ENCODE results near the gene STT3B. TPM values are rescaled to one million over a fixed set of nuclear protein-coding genes. Genes with fewer than 3 reads are reported as not detected.
A peak's percentile ranks its signal among the peaks of the same experiment; 100 is the strongest.
"Not testable (repeated sequence)": the region's sequence is repeated elsewhere in the genome, so short reads cannot be mapped to it uniquely, and the experiment has no call there.

Gene STT3B
- total and polyA plus RNA-seq, 3 experiments from 2014 or later, result 107 to 137 (median 116) TPM

GRCh38 chr3:31495971-31496665 lies 36.6 kb upstream of the STT3B start:
- no peaks in the 10 kb centered on the region for H3K36me3 ChIP-seq (ENCODE audit: insufficient read depth, low read length)
- no peaks in the 10 kb centered on the region for H3K27me3 ChIP-seq (ENCODE audit: insufficient read depth, low read length, poor library complexity, severe bottlenecking)
- Mint-ChIP-seq H3K9me3 (peaks cover 0 to 7% (median 5%) of the 10 kb centered on the region in 5 donors), H3K27me3 (no peaks in the 10 kb centered on the region), H3K36me3 (peaks cover 0 to 1% (median 1%) of the 10 kb centered on the region in 3 donors), H3K4me1 (no peaks in the 10 kb centered on the region), H3K27ac (no peak overlapping the region), H3K4me3 (no peak overlapping the region)
- no peak for DNase-seq
- CTCF ChIA-PET, result no interaction called here
- no peak overlapping the region for H3K4me3 ChIP-seq (ENCODE audit: low read length)
- no peak overlapping the region for H3K27ac ChIP-seq (ENCODE audit: low read depth, low read length)
- POLR2A ChIA-PET, result no interaction called here
- no peaks in the 10 kb centered on the region for H3K9me3 ChIP-seq (ENCODE audit: low read length)
- H3K4me1 ChIP-seq (ENCODE audit: insufficient read depth, low read length), result no peaks in the 10 kb centered on the region

GRCh38 chr3:31498791-31499190 lies 33.9 kb upstream of the STT3B start:
- H3K4me1 Mint-ChIP-seq, result peaks cover 15 to 19% (median 19%) of the 10 kb centered on the region in 3 donors
- Histone ChIP-seq H3K36me3 (ENCODE audit: insufficient read depth, low read length) (no peaks in the 10 kb centered on the region), H3K4me3 (ENCODE audit: low read length) (no peak overlapping the region), H3K27me3 (ENCODE audit: insufficient read depth, low read length, poor library complexity, severe bottlenecking) (no peaks in the 10 kb centered on the region), H3K9me3 (ENCODE audit: low read length) (no peaks in the 10 kb centered on the region), H3K4me1 (ENCODE audit: insufficient read depth, low read length) (peaks cover 5% of the 10 kb centered on the region), H3K27ac (ENCODE audit: low read depth, low read length) (no peak overlapping the region)
- no peaks in the 10 kb centered on the region for H3K27me3 Mint-ChIP-seq
- H3K36me3 Mint-ChIP-seq, result peaks cover 0 to 1% (median 0%) of the 10 kb centered on the region in 3 donors
- H3K9me3 Mint-ChIP-seq, result no peaks in the 10 kb centered on the region
- H3K4me3 Mint-ChIP-seq, result no peak overlapping the region
- POLR2A ChIA-PET, result interaction anchor here (0.6 kb wide), 1 partner anchor 445 kb away, joined by 10 read pairs; no protein-coding TSS in a partner anchor
- H3K27ac Mint-ChIP-seq, result no peak overlapping the region
- CTCF ChIA-PET, result no interaction called here
- DNase-seq, result no peak

GRCh38 chr3:31499281-31499680 lies 33.4 kb upstream of the STT3B start:
- H3K27ac Mint-ChIP-seq, result no peak overlapping the region
- DNase-seq, result no peak
- no peaks in the 10 kb centered on the region for H3K27me3 Mint-ChIP-seq
- no peak overlapping the region for H3K27ac ChIP-seq (ENCODE audit: low read depth, low read length)
- peaks cover 5% of the 10 kb centered on the region for H3K4me1 ChIP-seq (ENCODE audit: insufficient read depth, low read length)
- CTCF ChIA-PET, result no interaction called here
- no peaks in the 10 kb centered on the region for H3K9me3 Mint-ChIP-seq
- POLR2A ChIA-PET, result interaction anchor here (0.6 kb wide), 1 partner anchor 446 kb away, joined by 10 read pairs; no protein-coding TSS in a partner anchor
- H3K9me3 ChIP-seq (ENCODE audit: low read length), result no peaks in the 10 kb centered on the region
- H3K4me1 Mint-ChIP-seq, result peaks cover 15 to 24% (median 22%) of the 10 kb centered on the region in 3 donors
- no peaks in the 10 kb centered on the region for H3K27me3 ChIP-seq (ENCODE audit: insufficient read depth, low read length, poor library complexity, severe bottlenecking)
- no peaks in the 10 kb centered on the region for H3K36me3 ChIP-seq (ENCODE audit: insufficient read depth, low read length)
- no peak overlapping the region for H3K4me3 ChIP-seq (ENCODE audit: low read length)
- no peak overlapping the region for H3K4me3 Mint-ChIP-seq
- peaks cover 0 to 1% (median 0%) of the 10 kb centered on the region in 3 donors for H3K36me3 Mint-ChIP-seq

- Histone ChIP-seq H3K36me3 (ENCODE audit: insufficient read depth, low read length) (no peaks in the 10 kb centered on the region), H3K27ac (ENCODE audit: low read depth, low read length) (no peak overlapping the region), H3K9me3 (ENCODE audit: low read length) (no peaks in the 10 kb centered on the region), H3K27me3 (ENCODE audit: insufficient read depth, low read length, poor library complexity, severe bottlenecking) (no peaks in the 10 kb centered on the region), H3K4me3 (ENCODE audit: low read length) (no peak overlapping the region), H3K4me1 (ENCODE audit: insufficient read depth, low read length) (peaks cover 21% of the 10 kb centered on the region)
- Mint-ChIP-seq H3K36me3 (peaks cover 0 to 1% (median 0%) of the 10 kb centered on the region in 3 donors), H3K4me3 (peak overlapping the region; percentile 5 to 68 (median 42)), H3K4me1 (peaks cover 29 to 50% (median 50%) of the 10 kb centered on the region in 3 donors), H3K9me3 (no peaks in the 10 kb centered on the region), H3K27ac (peak overlapping the region in 4 of 8 donors; percentile 9 to 59 (median 36)), H3K27me3 (no peaks in the 10 kb centered on the region)
- DNase-seq, result peak in 2 of 5 donors; percentile 38 to 51
- ChIA-PET CTCF (interaction anchor here (0.7 to 1.2 kb wide), 2 partner anchors 28 to 30 kb away, joined by 4 to 6 read pairs; partner anchors contain the start of gene STT3B), POLR2A (interaction anchor here (2.1 kb wide), 1 partner anchor 29 kb away, joined by 9 read pairs; the partner anchor contains the start of gene STT3B)
Observed at GRCh38 chr3:31502803-31503221, 29.9 kb upstream of the STT3B start.

GRCh38 chr3:31503456-31503855 lies 29.3 kb upstream of the STT3B start:
- peaks cover 0 to 1% (median 0%) of the 10 kb centered on the region in 3 donors for H3K36me3 Mint-ChIP-seq
- DNase-seq, result no peak
- H3K9me3 ChIP-seq (ENCODE audit: low read length), result no peaks in the 10 kb centered on the region
- no peak overlapping the region for H3K27ac Mint-ChIP-seq
- CTCF ChIA-PET, result interaction anchor here (0.7 to 1.2 kb wide), 2 partner anchors 28 to 30 kb away, joined by 4 to 6 read pairs; partner anchors contain the start of gene STT3B
- POLR2A ChIA-PET, result interaction anchor here (2.1 kb wide), 1 partner anchor 28 kb away, joined by 9 read pairs; the partner anchor contains the start of gene STT3B
- H3K4me3 Mint-ChIP-seq, result peak overlapping the region in 1 of 7 donors; percentile 32
- H3K4me1 ChIP-seq (ENCODE audit: insufficient read depth, low read length), result peaks cover 27% of the 10 kb centered on the region
- H3K4me1 Mint-ChIP-seq, result peaks cover 33 to 57% (median 56%) of the 10 kb centered on the region in 3 donors
- H3K4me3 ChIP-seq (ENCODE audit: low read length), result no peak overlapping the region
- H3K27me3 ChIP-seq (ENCODE audit: insufficient read depth, low read length, poor library complexity, severe bottlenecking), result no peaks in the 10 kb centered on the region
- no peaks in the 10 kb centered on the region for H3K27me3 Mint-ChIP-seq
- H3K27ac ChIP-seq (ENCODE audit: low read depth, low read length), result no peak overlapping the region
- H3K9me3 Mint-ChIP-seq, result no peaks in the 10 kb centered on the region
- H3K36me3 ChIP-seq (ENCODE audit: insufficient read depth, low read length), result no peaks in the 10 kb centered on the region

- Histone ChIP-seq H3K9me3 (ENCODE audit: low read length) (no peaks in the 10 kb centered on the region), H3K27ac (ENCODE audit: low read depth, low read length) (no peak overlapping the region), H3K4me1 (ENCODE audit: insufficient read depth, low read length) (peaks cover 34% of the 10 kb centered on the region), H3K36me3 (ENCODE audit: insufficient read depth, low read length) (no peaks in the 10 kb centered on the region), H3K27me3 (ENCODE audit: insufficient read depth, low read length, poor library complexity, severe bottlenecking) (no peaks in the 10 kb centered on the region), H3K4me3 (ENCODE audit: low read length) (no peak overlapping the region)
- Mint-ChIP-seq H3K36me3 (no peaks in the 10 kb centered on the region), H3K9me3 (no peaks in the 10 kb centered on the region), H3K27me3 (no peaks in the 10 kb centered on the region), H3K4me1 (peaks cover 41 to 65% (median 64%) of the 10 kb centered on the region in 3 donors), H3K4me3 (no peak overlapping the region), H3K27ac (no peak overlapping the region)
- ChIA-PET CTCF (no interaction called here), POLR2A (interaction anchor here (2.1 kb wide), 1 partner anchor 28 kb away, joined by 9 read pairs; the partner anchor contains the start of gene STT3B)
- no peak for DNase-seq
Observed at GRCh38 chr3:31504230-31504629, 28.5 kb upstream of the STT3B start.

- Histone ChIP-seq H3K27me3 (ENCODE audit: insufficient read depth, low read length, poor library complexity, severe bottlenecking) (no peaks in the 10 kb centered on the region), H3K4me1 (ENCODE audit: insufficient read depth, low read length) (peaks cover 40% of the 10 kb centered on the region), H3K4me3 (ENCODE audit: low read length) (no peak overlapping the region), H3K27ac (ENCODE audit: low read depth, low read length) (no peak overlapping the region), H3K9me3 (ENCODE audit: low read length) (no peaks in the 10 kb centered on the region), H3K36me3 (ENCODE audit: insufficient read depth, low read length) (no peaks in the 10 kb centered on the region)
- no peak for DNase-seq
- no peak overlapping the region for H3K4me3 Mint-ChIP-seq
- no peaks in the 10 kb centered on the region for H3K27me3 Mint-ChIP-seq
- POLR2A ChIA-PET, result interaction anchor here (0.6 kb wide), 1 partner anchor 16 kb away, joined by 3 read pairs; no protein-coding TSS in a partner anchor
- peak overlapping the region in 2 of 8 donors; percentile 32 to 77 for H3K27ac Mint-ChIP-seq
- H3K4me1 Mint-ChIP-seq, result peaks cover 46 to 75% (median 72%) of the 10 kb centered on the region in 3 donors
- CTCF ChIA-PET, result interaction anchor here (1.0 kb wide), 1 partner anchor 9 kb away, joined by 3 read pairs; no protein-coding TSS in a partner anchor
- no peaks in the 10 kb centered on the region for H3K36me3 Mint-ChIP-seq
- H3K9me3 Mint-ChIP-seq, result no peaks in the 10 kb centered on the region
Observed at GRCh38 chr3:31505371-31506048, 27.2 kb upstream of the STT3B start.

- POLR2A ChIA-PET; DNase-seq; H3K9me3 ChIP-seq (ENCODE audit: low read length): not testable (repeated sequence)
Observed at GRCh38 chr3:31506515-31506914, 26.2 kb upstream of the STT3B start.

More at GRCh38 chr3:31506515-31506914, 26.2 kb upstream of the STT3B start:
- H3K9me3 Mint-ChIP-seq; H3K27me3 ChIP-seq (ENCODE audit: insufficient read depth, low read length, poor library complexity, severe bottlenecking); H3K27me3 Mint-ChIP-seq; H3K27ac Mint-ChIP-seq; CTCF ChIA-PET; H3K4me3 ChIP-seq (ENCODE audit: low read length); H3K36me3 ChIP-seq (ENCODE audit: insufficient read depth, low read length); H3K4me3 Mint-ChIP-seq; H3K27ac ChIP-seq (ENCODE audit: low read depth, low read length); H3K36me3 Mint-ChIP-seq: not testable (repeated sequence)
- peaks cover 40% of the 10 kb centered on the region for H3K4me1 ChIP-seq (ENCODE audit: insufficient read depth, low read length)
- peaks cover 46 to 75% (median 75%) of the 10 kb centered on the region in 3 donors for H3K4me1 Mint-ChIP-seq
